Gastroesophageal sphincter (tissue), 3 donors: ENCODE measurements around the gene DEAF1.

Experiments used
- EP300 ChIP-seq: sonication (generic); formaldehyde crosslinking; IDR thresholded peaks from one replicate; pipeline ENCODE4 v1.6.1; 2017; ENCODE audit warnings: antibody characterized with exemption, mild to moderate bottlenecking
- POLR2AphosphoS5 ChIP-seq: sonication (generic); formaldehyde crosslinking; IDR thresholded peaks from one replicate; pipeline ENCODE4 v1.6.1; 2017; ENCODE audit warnings: antibody characterized with exemption
- TF ChIP-seq, protein P1 (sequence below), 4 experiments: fragments of 200-600 bp in 2 of 4; fragments of 450-650 bp in 2 of 4; sonication (generic) in 1 of 4; IDR thresholded peaks; one replicate each; pipeline ENCODE4 v1.5.1; 2017 to 2019; ENCODE audit warnings: antibody characterized with exemption in 4 of 4, mild to moderate bottlenecking in 2 of 4, moderate library complexity in 2 of 4

DNA sequence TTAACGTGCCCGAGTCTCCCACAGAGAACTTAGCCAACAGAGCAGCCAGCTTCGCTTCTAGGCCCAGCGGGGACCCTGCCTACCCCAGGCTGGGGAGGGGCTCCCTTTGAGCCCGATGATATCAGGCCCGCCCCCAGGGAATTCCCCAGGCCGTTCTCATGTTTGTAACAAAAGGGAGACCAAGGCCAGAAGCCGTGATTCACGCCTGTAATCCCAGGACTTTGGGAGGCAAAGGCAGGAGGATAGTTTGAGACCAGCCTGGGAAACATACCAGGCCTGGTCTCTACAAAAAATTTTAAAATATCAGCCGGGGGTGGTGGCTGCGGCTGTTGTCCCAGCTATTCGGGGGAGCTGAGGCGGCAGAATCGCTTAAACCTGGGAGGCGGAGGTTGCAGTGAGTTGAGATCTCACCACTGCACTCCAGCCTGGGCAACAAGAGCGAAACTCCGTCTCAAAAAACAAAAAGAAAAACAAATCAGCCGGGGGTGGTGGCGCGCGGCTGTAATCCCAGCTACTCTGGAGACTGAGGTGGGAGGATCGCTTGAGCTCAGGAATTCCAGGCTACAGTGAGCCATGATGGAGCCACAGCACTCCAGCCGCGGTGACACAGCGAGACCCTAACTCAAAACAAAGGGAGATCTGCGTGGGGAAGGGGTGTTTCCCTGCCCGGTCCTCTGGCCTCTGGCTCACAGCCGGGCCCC lies 56.2 kb downstream of the DEAF1 start:
- TF ChIP-seq, protein P1, sequence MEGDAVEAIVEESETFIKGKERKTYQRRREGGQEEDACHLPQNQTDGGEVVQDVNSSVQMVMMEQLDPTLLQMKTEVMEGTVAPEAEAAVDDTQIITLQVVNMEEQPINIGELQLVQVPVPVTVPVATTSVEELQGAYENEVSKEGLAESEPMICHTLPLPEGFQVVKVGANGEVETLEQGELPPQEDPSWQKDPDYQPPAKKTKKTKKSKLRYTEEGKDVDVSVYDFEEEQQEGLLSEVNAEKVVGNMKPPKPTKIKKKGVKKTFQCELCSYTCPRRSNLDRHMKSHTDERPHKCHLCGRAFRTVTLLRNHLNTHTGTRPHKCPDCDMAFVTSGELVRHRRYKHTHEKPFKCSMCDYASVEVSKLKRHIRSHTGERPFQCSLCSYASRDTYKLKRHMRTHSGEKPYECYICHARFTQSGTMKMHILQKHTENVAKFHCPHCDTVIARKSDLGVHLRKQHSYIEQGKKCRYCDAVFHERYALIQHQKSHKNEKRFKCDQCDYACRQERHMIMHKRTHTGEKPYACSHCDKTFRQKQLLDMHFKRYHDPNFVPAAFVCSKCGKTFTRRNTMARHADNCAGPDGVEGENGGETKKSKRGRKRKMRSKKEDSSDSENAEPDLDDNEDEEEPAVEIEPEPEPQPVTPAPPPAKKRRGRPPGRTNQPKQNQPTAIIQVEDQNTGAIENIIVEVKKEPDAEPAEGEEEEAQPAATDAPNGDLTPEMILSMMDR (IDR thresholded peaks at IDR 0.05) = no peak
- TF ChIP-seq POLR2AphosphoS5 (no peak), EP300 (no peak)
